Stimulated activated CD4-positive, alpha-beta T cell treated with anti-CD3 and anti-CD28 coated beads, Interleukin-12 subunit alpha, Interleukin-12 subunit beta, amount 100 ng/mL, for 48 hours (primary cell): ENCODE results near the gene NTM.
"Not testable (repeated sequence)": the region's sequence is repeated elsewhere in the genome, so short reads cannot be mapped to it uniquely, and the experiment has no call there.

Experiments
- DNase-seq, 3 donors: peaks; one replicate each; pipeline ENCODE4 v3.0.0-alpha.2; 2020; ENCODE audit warnings: low read depth in 2 of 3, low spot score in 1 of 3

NTM gene

DNA sequence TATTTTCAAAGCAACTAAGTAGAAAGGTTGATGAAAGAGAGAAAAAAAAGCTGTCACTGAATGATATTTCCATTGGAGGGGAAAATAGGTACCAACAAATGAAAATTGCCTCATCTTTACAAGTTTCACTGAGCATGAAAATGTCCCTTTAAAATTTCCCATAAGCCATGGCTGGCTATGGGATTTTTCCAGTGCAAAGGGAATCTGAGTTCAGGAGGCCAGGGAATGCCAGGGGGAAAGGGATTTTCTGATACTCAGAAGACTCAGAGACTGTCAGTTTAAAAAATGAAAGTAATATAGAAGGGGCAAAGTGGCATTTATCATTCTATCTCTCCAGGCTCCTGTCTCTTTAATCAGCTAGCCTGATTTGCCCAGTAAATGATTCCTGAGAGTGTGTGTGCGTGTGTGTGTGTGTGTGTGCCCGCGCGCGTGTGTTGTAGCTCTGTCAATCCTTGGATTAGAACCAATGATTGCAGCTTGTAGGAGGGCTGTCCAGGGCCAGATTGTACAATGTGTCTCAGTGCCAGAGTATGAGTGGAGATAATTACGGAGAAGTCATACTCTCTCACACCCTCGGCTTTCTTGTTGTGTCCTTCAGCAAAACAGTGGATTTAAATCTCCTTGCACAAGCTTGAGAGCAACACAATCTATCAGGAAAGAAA lies at the start of gene NTM:
Gene NTM, plus strand, starts transcription at position 526 of the 662 bp plus-strand sequence.
- no peak for DNase-seq

GRCh38 chr11:131324921-131325570 lies 45.4 kb upstream of the NTM start:
- no peak for DNase-seq

- no peak for DNase-seq
Measured at GRCh38 chr11:131326829-131327228, 43.6 kb upstream of the NTM start.

GRCh38 chr11:131327421-131327820 lies 43.0 kb upstream of the NTM start:
- no peak for DNase-seq

DNA sequence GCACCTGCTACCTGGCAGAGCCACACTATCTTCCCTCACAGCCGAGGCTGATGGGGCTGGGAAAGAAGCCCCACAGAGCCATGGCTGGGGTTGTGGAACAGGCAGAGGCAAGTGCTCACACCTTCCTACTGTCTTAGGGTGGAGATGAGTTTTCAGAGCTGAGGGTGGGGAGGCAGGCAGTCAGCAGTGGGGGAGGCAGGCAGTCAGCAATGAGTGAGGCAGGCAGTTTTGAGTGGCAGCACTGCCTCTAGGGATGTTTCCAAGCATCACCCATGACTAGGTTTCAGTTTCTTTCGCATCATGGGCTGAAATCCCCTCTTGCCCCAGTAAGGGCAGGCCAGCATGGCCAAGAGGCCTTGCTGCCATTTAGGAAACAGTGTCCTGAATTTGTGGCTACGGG lies 41.6 kb upstream of the NTM start:
- no peak for DNase-seq

DNA sequence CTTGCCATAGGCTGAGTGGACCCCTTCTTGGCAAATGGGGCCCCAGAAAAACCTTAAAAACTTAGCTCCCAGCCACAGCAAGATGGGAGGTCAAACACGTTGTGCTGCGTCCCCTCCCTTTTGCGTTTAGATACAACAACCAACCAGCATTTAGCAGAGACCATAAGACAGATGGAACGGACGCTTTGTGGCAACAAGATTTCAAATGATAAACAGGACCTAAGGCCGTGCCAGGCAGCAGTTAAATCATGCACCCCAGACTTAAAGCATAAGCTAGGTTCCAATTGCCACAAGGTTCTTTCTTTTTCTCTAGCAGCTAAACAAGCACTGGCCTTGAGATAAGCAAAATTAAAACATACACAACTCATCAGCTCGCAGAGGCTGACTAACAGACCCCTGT lies 39.4 kb upstream of the NTM start:
- DNase-seq, result no peak

- DNase-seq, result no peak
Measured at GRCh38 chr11:131331546-131331945, 38.9 kb upstream of the NTM start.

DNA sequence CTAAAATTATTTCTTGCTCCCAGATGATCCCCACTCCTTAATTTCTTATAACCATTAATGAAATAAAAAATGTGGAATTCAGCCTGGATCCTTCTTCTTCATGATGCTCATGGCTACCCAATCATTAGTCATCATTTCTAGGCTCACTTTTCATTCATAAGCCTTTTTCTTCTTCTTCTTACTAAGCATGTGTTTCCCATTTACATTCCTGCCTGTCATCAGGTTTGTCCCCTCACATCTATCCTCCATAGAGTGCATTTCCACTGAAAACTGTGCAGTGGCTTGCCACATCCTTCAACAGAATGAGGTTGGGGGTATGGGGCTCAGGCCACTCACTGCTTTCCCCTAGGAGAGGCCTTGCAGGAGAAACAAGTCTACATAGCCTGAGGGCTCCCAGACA lies 35.8 kb upstream of the NTM start:
- no peak for DNase-seq

DNA sequence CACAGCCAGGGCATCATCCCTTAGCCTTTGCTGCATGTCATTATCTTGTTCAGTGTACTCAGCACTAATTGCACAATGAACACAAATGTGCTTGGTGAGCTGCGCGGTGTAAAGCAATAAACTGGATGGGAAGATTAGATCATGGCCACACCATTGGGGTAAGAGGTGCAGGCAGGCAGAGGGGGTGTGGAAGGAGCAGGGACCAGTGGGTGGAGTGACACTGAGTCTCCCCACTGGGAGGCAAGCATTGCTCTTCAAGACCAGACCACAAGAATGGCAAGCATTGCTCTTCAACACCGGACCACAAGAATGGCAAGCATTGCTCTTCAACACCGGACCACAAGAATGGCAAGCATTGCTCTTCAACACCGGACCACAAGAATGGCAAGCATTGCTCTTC lies 28.5 kb upstream of the NTM start:
- not testable (repeated sequence) for DNase-seq

GRCh38 chr11:131342442-131342841 lies 28.0 kb upstream of the NTM start:
- not testable (repeated sequence) for DNase-seq

DNA sequence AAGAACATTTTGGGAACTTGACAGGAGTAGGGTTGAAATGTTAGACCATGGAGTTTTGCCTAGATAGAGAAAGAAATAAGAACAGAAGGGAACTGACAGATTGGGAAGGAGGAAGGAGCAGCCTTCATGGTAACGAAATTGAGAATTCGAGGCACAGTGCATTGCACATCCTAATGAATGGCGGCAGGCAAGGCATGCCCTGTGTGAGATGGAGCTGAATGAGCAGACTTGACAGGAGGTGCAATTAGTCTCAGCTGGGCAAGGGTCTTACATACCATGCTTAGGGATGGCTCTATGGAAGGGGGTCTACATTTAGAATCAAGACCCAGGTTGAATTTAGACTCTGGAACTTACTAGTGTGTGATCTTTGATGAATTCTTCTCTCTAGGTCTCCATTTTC lies 25.0 kb upstream of the NTM start:
- DNase-seq, result no peak

GRCh38 chr11:131349368-131350086 lies 20.9 kb upstream of the NTM start:
- DNase-seq, result no peak

DNA sequence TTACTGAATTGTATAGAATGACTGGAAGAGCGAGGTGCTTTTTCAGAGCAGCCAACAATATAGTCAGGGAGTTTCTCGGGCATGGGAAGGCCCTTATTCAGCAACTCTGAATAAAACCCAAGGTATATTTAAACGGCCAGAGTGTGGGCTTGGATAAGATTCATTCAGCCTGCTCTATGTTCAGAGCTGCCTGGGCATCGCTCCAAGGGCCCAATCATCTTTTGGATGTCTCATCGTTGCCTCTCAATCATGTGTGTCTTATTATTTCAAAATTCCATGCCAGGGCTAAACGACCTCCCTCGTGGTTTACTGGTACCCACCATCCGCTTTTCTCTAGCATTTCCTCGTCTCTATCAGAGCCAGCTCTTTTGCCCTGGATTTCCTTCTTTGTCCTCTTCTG lies 19.5 kb upstream of the NTM start:
- DNase-seq, result no peak

- no peak for DNase-seq
Measured at GRCh38 chr11:131351848-131352247, 18.6 kb upstream of the NTM start.

GRCh38 chr11:131353766-131354165 lies 16.6 kb upstream of the NTM start:
- no peak for DNase-seq

- no peak for DNase-seq
Measured at GRCh38 chr11:131354251-131354701, 16.1 kb upstream of the NTM start.

DNA sequence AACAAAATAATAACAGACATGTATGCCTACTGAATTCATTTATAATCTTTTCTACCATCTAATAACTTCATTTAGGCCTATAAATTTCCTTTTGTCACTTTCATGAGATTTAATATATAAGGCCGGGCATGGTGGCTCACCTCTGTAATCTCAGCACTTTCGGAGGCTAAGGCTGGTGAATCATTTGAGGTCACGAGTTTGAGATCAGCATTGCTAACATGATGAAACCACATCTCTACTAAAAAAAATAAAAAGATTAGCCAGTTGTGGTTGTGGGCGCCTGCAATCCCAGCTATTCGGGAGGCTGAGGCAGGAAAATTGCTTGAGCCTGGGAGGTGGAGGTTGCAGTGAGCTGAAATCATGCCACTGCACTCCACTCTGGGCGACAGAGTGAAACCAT lies 14.2 kb upstream of the NTM start:
- DNase-seq, result no peak

GRCh38 chr11:131365329-131365930 lies 5.0 kb upstream of the NTM start:
- no peak for DNase-seq

DNA sequence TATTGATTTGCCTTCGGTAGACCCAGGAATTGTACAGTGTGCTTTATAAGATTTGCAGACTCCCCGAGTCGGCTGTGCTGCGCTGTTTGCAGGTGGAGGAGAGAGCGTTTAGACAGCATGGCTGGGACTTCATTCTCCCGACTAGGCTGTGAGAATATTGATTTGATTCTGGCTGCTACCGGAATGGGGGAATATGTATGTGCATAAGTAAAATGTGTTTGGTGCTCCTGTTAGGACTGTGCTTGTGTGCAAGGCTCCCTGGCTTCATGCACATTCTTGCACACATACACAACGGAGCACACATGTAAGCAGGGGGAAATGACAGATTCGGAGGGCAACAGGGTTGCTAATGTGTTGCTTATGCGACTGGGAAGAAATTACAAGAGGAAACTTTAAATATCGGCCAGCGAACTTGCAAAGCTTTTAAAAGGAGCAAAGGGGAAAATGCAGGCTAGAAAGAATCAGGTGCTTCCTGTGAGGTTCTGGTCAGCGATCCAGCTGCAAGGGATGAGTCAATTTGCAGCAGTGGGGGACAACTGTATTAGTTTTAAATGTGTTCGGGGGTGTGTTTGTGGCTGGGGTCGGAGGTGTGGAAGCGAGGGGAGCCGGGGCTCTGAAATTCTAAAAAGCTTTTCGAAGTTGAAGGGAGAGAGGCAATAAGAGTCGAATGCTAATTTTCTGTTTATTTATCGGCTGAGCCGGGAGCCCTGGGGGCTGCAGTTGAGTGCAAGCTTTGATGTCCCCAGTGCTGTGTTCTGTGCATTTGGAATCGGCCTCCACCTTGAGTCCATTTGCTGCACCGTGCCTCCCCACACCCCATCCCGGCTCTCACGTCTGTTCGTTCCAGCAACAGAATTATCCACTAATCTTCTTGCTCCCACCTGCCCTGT lies 731 bp downstream of the NTM start:
- DNase-seq, result no peak

DNA sequence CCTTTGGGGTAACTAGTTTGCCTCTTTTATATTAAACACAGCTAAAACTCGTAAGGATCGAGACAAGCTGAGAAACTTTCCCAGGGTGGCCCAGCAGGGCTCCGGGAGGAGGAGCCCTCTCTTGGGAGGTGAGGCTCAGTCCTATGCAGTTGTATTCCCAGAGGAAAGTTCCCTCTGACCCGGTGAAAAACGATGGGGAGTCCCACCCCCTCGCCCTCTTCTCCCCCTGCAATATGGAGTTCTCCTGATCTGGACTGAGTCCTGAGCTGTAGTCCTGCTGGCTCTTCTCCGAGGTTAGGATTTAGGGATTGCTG lies 1.3 kb downstream of the NTM start:
- no peak for DNase-seq
